ENCODE results near the gene TLE2.

- TF ChIP-seq NFE2L2 (conservative IDR thresholded peaks at IDR 0.05; ENCODE audit: low read length), result no peak
- no peak for TF ChIP-seq EHMT2 (IDR thresholded peaks at IDR 0.05; ENCODE audit: low read depth)
- no peak for TF ChIP-seq CTCF (IDR thresholded peaks at IDR 0.05)
- no peak for TF ChIP-seq JUN (IDR thresholded peaks at IDR 0.05)
- TF ChIP-seq USF2 (IDR thresholded peaks at IDR 0.05), result no peak
- TF ChIP-seq SREBF2 (IDR thresholded peaks at IDR 0.05), result no peak
- no peak for TF ChIP-seq CBX8 (IDR thresholded peaks at IDR 0.05)
- TF ChIP-seq JUNB (IDR thresholded peaks at IDR 0.05), result no peak
- TF ChIP-seq POLR2A (IDR thresholded peaks at IDR 0.05; ENCODE audit: low read length), result no peak
- no peak for TF ChIP-seq ZNF302 (CRISPR knock-in tag; IDR thresholded peaks at IDR 0.05)
- no peak for TF ChIP-seq ESRRA (IDR thresholded peaks at IDR 0.05; ENCODE audit: borderline replicate concordance, low read length)
- TF ChIP-seq MAX (IDR thresholded peaks at IDR 0.05), result no peak
- no peak for TF ChIP-seq RCOR1 (IDR thresholded peaks at IDR 0.05; ENCODE audit: low read depth, low read length)
- TF ChIP-seq REST (IDR thresholded peaks at IDR 0.05), result no peak
Observed at GRCh38 chr19:3065675-3066357, 36.7 kb upstream of the TLE2 start.

Measured in A549 (cell line).